ENCODE results near the gene TBC1D16. TPM values are rescaled to one million over a fixed set of nuclear protein-coding genes. Genes with fewer than 3 reads are reported as not detected.

Gene TBC1D16
- total and polyA plus RNA-seq, 2 experiments from 2014 or later, result 13.0 to 30.3 TPM

GRCh38 chr17:79982986-79983385, 52.7 kb downstream of the TBC1D16 start:
- Histone ChIP-seq H3K27ac (no peak overlapping the region), H3K9me3 (ENCODE audit: low read depth) (no peaks in the 10 kb centered on the region), H3K4me3 (no peak overlapping the region), H3K27me3 (no peaks in the 10 kb centered on the region), H3K36me3 (no peaks in the 10 kb centered on the region), H3K4me1 (ENCODE audit: low read depth) (peaks cover 4% of the 10 kb centered on the region)
- TF ChIP-seq CTCF (IDR thresholded peaks at IDR 0.05; ENCODE audit: low read depth, low read length), result no peak
- DNase-seq (ENCODE audit: low read depth in 1 of 2, low spot score in 1 of 2), result no peak

GRCh38 chr17:79981661-79982101, 54.0 kb downstream of the TBC1D16 start:
- no peak for TF ChIP-seq CTCF (IDR thresholded peaks at IDR 0.05; ENCODE audit: low read depth, low read length)
- no peak overlapping the region for H3K27ac ChIP-seq

GRCh38 chr17:79981090-79981489, 54.6 kb downstream of the TBC1D16 start:
- no peaks in the 10 kb centered on the region for H3K36me3 ChIP-seq
- no peaks in the 10 kb centered on the region for H3K27me3 ChIP-seq
- DNase-seq (ENCODE audit: low read depth in 1 of 2, low spot score in 1 of 2), result no peak
- no peak for TF ChIP-seq CTCF (IDR thresholded peaks at IDR 0.05; ENCODE audit: low read depth, low read length)
- no peaks in the 10 kb centered on the region for H3K9me3 ChIP-seq (ENCODE audit: low read depth)
- H3K4me1 ChIP-seq (ENCODE audit: low read depth), result peaks cover 1% of the 10 kb centered on the region
- H3K4me3 ChIP-seq, result no peak overlapping the region
- no peak overlapping the region for H3K27ac ChIP-seq

More at GRCh38 chr17:79981661-79982101, 54.0 kb downstream of the TBC1D16 start:
- no peaks in the 10 kb centered on the region for H3K36me3 ChIP-seq
- DNase-seq (ENCODE audit: low read depth in 1 of 2, low spot score in 1 of 2), result no peak
- peaks cover 4% of the 10 kb centered on the region for H3K4me1 ChIP-seq (ENCODE audit: low read depth)
- no peaks in the 10 kb centered on the region for H3K9me3 ChIP-seq (ENCODE audit: low read depth)
- H3K27me3 ChIP-seq, result no peaks in the 10 kb centered on the region
- H3K4me3 ChIP-seq, result no peak overlapping the region

- no peaks in the 10 kb centered on the region for H3K9me3 ChIP-seq (ENCODE audit: low read depth)
- no peak for DNase-seq (ENCODE audit: low read depth in 1 of 2, low spot score in 1 of 2)
- H3K4me3 ChIP-seq, result no peak overlapping the region
- no peaks in the 10 kb centered on the region for H3K27me3 ChIP-seq
- H3K4me1 ChIP-seq (ENCODE audit: low read depth), result no peaks in the 10 kb centered on the region
- no peaks in the 10 kb centered on the region for H3K36me3 ChIP-seq
- TF ChIP-seq CTCF (IDR thresholded peaks at IDR 0.05; ENCODE audit: low read depth, low read length), result no peak
- H3K27ac ChIP-seq, result no peak overlapping the region
These were observed 55.2 kb downstream of the TBC1D16 start for GRCh38 chr17:79980246-79981043.

GRCh38 chr17:79979816-79980215, 55.9 kb downstream of the TBC1D16 start:
- TF ChIP-seq CTCF (IDR thresholded peaks at IDR 0.05; ENCODE audit: low read depth, low read length), result no peak
- no peak overlapping the region for H3K27ac ChIP-seq
- no peak overlapping the region for H3K4me3 ChIP-seq
- no peaks in the 10 kb centered on the region for H3K4me1 ChIP-seq (ENCODE audit: low read depth)
- DNase-seq (ENCODE audit: low read depth in 1 of 2, low spot score in 1 of 2), result no peak
- H3K9me3 ChIP-seq (ENCODE audit: low read depth), result no peaks in the 10 kb centered on the region
- H3K36me3 ChIP-seq, result no peaks in the 10 kb centered on the region
- H3K27me3 ChIP-seq, result no peaks in the 10 kb centered on the region

All from cardiac muscle cell (in vitro differentiated cells and primary cell).